Measurements from ENCODE around the gene PPAT.

Gene PPAT

GRCh38 chr4:56438766-56439165 is 3.4 kb upstream of the PPAT start:
- no peak for FAIRE-seq

GRCh38 chr4:56434599-56435139 is 746 bp downstream of the PPAT start:
- FAIRE-seq (no peak), DNase-seq (ENCODE audit: extremely low spot score, insufficient read length, low read depth) (peak; percentile 18)

More at GRCh38 chr4:56438766-56439165, 3.4 kb upstream of the PPAT start:
- no peak for DNase-seq (ENCODE audit: extremely low spot score, insufficient read length, low read depth)

- DNase-seq (ENCODE audit: extremely low spot score, insufficient read length, low read depth) (no peak), FAIRE-seq (no peak)
These were observed 2.1 kb downstream of the PPAT start for GRCh38 chr4:56433280-56433679.

- DNase-seq (ENCODE audit: extremely low spot score, insufficient read length, low read depth) (no peak), FAIRE-seq (no peak)
These were observed 5.2 kb downstream of the PPAT start for GRCh38 chr4:56430203-56430602.

- FAIRE-seq, result no peak
- DNase-seq (ENCODE audit: extremely low spot score, insufficient read length, low read depth), result no peak
These were observed 8.2 kb downstream of the PPAT start for GRCh38 chr4:56427179-56427578.

- DNase-seq (ENCODE audit: extremely low spot score, insufficient read length, low read depth), result no peak
- FAIRE-seq, result peak; percentile 72
These were observed 9.1 kb downstream of the PPAT start for GRCh38 chr4:56426273-56426672.

- DNase-seq (ENCODE audit: extremely low spot score, insufficient read length, low read depth) (no peak), FAIRE-seq (no peak)
These were observed 9.9 kb downstream of the PPAT start for GRCh38 chr4:56425518-56425917.

- FAIRE-seq, result peak; percentile 82
- DNase-seq (ENCODE audit: extremely low spot score, insufficient read length, low read depth), result no peak
These were observed 10.5 kb downstream of the PPAT start for GRCh38 chr4:56424697-56425514.

- FAIRE-seq, result no peak
- no peak for DNase-seq (ENCODE audit: extremely low spot score, insufficient read length, low read depth)
These were observed 11.2 kb downstream of the PPAT start for GRCh38 chr4:56424176-56424575.

- FAIRE-seq (no peak), DNase-seq (ENCODE audit: extremely low spot score, insufficient read length, low read depth) (no peak)
These were observed 18.0 kb downstream of the PPAT start for GRCh38 chr4:56417396-56417795.

GRCh38 chr4:56416349-56416748 is 19.1 kb downstream of the PPAT start:
- FAIRE-seq, result no peak
- DNase-seq (ENCODE audit: extremely low spot score, insufficient read length, low read depth), result no peak

- DNase-seq (ENCODE audit: extremely low spot score, insufficient read length, low read depth) (no peak), FAIRE-seq (no peak)
These were observed 21.2 kb downstream of the PPAT start for GRCh38 chr4:56414135-56414670.

- FAIRE-seq (no peak), DNase-seq (ENCODE audit: extremely low spot score, insufficient read length, low read depth) (no peak)
These were observed 25.0 kb downstream of the PPAT start for GRCh38 chr4:56410247-56411062.

- DNase-seq (ENCODE audit: extremely low spot score, insufficient read length, low read depth) (no peak), FAIRE-seq (no peak)
These were observed 25.8 kb downstream of the PPAT start for GRCh38 chr4:56409511-56410090.

- FAIRE-seq (peak; percentile 36), DNase-seq (ENCODE audit: extremely low spot score, insufficient read length, low read depth) (no peak)
These were observed 26.4 kb downstream of the PPAT start for GRCh38 chr4:56408978-56409377.

- DNase-seq (ENCODE audit: extremely low spot score, insufficient read length, low read depth) (no peak), FAIRE-seq (no peak)
These were observed 29.3 kb downstream of the PPAT start for GRCh38 chr4:56406151-56406550.

GRCh38 chr4:56405016-56405415 is 30.4 kb downstream of the PPAT start:
- FAIRE-seq, result no peak
- no peak for DNase-seq (ENCODE audit: extremely low spot score, insufficient read length, low read depth)

GRCh38 chr4:56400560-56400959 is 34.9 kb downstream of the PPAT start:
- FAIRE-seq (no peak), DNase-seq (ENCODE audit: extremely low spot score, insufficient read length, low read depth) (no peak)

- no peak for DNase-seq (ENCODE audit: extremely low spot score, insufficient read length, low read depth)
- no peak for FAIRE-seq
These were observed 44.1 kb downstream of the PPAT start for GRCh38 chr4:56391270-56391669.

GRCh38 chr4:56389558-56389957 is 45.9 kb downstream of the PPAT start:
- FAIRE-seq (no peak), DNase-seq (ENCODE audit: extremely low spot score, insufficient read length, low read depth) (no peak)

Data from GM18507 (cell line).